GM21529 (cell line): ENCODE results near the gene MYL1.

Experiments used
- ATAC-seq: cut with Tn5 transposase; IDR thresholded peaks from one replicate; pipeline ENCODE4 v1.9.1; 2021; ENCODE audit not compliant: unreplicated experiment

The MYL1 gene

DNA sequence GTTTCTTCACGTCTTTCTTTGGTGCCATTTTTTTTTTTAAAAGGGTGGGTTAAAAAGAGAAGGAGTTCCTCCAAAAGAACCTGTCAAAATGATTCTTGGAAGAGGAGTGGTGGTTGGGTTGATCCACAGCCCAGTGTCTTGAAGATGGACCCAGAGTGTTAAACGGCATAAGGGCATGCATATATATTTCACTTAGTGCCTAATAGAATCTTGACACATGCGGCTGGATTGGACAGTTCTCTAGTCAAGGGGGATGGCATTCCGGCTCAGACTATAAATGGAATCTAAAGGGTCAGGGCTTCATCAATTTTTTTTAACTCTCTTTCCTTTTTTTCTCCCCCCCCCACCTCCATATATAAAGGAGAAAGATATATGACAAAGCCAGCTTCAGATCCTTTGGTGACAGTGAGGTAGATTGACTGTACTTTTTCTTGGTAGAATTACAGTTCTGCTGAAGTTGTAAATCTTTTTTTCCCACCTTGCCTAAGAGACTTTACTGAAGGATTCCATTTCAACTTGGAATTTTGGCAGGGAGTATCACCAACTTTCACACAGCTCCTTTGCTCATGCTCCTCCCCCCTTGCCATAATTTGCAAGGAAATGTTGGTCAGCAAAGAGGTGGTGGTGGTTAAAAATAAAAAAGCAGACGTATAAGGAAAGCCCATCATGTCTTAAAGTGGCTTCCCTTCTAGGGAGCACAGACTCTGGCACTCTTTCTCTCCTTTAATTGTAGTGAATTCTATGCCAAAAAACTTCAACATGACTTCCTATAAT, at the start of gene MYL1:
Gene MYL1 (minus strand): TSS at position 160 of the 774 bp plus-strand sequence. CDS start 132 bp downstream, at position 28.
- ATAC-seq: no peak

DNA sequence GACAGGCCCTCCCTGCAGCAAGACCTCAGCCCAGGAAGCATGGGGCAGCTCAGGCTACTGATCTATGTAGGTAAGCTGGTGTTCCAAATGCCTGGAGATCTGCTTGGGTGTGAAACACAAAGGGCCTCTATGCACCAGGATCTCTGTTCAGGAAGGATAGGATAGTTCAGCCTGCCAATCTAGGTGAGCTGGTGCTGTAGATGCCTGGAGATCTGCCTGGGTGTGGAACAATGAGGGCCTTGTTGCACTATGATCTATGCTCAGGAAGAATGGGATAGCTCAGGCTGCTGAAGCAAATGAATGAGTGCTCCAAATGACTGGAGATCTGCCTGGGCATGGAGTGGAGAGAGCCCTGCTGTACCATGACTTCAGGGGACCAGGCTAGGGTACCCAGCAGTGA, 48.9 kb upstream of the MYL1 start:
- ATAC-seq: no peak

DNA sequence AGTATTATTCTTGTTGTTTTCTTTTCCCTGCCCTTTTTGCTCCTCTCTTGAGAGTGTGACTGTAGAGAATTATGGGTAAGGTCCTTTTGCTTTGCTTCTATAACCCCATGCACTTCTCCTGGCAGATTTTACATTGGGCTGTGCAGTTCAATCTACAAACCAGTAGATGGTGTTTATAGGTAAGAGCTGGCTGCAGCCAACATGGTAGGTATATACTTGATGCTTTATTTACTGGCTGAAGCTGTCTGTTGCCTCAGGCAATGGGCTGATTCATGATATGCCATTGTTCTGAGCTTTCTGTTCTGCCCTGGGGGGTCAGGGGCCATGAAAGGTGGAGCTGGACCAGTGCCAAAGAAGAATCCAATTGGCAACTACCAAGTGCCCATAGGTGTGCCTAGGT, 48.3 kb upstream of the MYL1 start:
- ATAC-seq: peak; percentile 52

DNA sequence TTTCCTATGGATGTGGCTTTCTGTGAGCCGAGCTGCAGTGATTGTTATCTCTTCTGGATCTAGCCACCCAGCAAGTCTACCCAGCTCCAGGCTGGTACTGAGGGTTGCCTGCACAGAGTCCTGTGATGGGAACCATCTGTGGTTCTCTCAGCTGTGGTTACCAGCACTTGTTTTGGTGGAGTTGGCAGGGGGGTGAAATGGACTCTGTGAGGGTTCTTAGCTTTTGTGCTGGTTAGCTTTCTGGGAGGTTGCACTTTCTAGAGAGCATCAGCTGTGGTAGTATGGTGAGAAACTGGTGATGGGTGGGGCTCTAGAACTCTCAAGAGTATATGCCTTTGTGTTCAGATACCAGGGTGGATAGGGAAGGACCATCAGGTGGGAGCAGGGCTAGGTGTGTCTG, 45.4 kb upstream of the MYL1 start:
- no peak for ATAC-seq

DNA sequence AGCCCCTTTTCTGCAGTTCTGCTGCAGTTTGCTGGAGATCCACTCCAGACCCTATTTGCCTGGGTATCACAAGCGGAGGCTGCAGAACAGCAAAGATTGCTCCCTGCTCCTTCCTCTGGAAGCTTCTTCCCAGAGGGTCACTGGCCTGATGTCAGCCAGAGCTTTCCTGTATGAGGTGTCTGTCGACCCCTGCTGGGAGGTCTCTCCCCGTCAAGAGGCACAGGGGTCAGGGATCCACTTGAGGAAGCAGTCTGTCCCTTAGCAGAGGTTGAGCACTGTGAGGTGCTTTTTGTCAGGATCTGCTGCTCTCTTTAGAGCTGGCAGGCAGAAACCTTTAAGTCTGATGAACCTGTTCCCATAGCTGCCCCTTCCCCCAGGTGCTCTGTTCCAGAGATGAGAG, 42.0 kb upstream of the MYL1 start:
- ATAC-seq: no peak

DNA sequence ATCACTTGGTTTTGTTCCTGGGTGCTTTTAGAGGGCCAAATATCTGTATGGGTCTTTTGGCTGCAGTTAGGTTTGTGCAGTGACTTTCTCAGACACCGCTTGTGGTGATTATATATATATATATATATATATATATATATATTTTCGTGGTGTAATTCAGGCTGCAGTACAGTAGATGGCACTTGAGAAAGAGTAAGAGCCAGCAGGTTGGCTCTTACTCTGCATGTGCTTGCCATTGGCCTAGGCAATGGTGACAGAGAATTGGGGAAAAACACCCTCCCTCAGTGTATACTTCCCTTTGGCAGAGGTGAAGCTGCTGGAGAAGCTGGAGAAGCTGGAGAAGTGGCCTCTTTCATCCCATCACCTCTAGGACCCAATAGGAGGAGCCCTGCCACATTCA, 22.2 kb upstream of the MYL1 start:
- ATAC-seq: no peak

DNA sequence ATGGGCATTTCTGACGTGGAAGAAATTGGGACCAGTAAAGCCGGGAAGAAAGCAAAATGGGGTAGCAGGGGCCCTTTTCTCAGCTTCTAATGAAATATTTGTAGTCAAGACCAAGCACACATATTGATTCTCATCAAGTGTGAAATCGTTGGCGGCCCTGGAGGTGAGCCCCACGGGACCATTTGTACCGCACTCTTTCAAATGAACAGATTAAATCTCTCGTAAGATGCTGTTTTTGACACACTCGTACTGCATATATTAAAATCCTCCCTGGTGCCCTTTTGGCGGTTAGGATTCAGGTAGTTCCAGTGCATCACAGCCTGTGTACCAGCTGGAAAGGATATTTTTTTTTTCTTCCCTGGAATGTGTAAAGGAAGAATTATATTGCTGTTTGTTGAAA, 9.9 kb upstream of the MYL1 start:
- ATAC-seq: no peak

DNA sequence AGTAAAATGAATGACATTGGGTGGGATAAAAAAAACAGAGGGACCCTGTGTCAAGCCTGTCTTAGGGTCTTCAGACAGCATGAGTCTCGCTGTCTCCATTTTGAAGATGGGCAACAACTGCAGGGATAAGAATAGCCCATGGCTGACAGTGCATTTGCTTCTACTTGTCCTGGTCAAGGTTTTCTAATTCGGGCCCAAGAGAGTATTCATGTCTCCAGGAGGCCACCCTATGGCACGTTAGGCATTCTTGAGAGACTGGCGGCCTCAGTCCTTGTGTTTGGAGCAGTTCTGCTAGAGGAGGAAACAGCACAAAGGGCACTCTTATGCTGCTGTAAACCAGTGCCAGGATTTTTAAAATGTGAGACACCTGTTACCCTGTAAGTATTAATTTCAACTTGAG, 9.5 kb upstream of the MYL1 start:
- ATAC-seq: no peak

DNA sequence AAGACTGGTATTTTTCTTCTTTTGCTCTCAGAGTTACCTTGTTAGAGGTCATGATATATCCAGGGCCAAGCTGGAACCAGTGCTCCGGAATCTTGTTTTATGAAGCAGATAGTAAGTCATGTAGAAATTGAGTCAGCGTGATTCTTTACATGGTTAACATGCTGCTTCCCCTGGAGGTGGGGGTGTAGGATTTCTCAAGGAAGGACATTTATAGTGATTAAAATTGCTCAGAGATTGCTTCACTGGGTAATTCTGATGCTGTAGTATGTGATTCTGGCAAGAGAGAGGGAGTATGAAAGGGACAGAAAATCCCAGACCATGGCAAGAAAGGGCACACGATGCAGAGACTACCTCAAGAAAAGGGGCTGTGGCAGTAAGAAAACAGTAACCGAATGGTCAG, 8.0 kb upstream of the MYL1 start:
- no peak for ATAC-seq

DNA sequence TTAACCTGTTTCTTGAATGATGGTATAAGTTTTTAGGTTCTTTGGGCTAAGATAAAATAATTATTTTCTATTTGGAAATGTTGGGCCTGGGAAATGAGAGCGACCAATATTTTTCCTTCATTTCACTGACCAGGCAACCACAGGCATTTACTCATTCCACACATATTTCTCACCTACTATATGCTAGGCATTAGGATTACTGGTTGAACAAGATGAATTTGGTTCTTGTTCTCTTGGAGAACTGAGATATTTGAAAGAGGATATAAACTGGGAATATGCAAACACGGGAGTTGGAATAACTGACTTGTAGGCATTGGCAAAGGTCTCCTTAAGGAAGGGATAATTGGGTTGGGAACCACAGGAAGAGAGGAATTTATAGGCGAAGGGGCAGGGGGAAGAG, 3.9 kb upstream of the MYL1 start:
- no peak for ATAC-seq

DNA sequence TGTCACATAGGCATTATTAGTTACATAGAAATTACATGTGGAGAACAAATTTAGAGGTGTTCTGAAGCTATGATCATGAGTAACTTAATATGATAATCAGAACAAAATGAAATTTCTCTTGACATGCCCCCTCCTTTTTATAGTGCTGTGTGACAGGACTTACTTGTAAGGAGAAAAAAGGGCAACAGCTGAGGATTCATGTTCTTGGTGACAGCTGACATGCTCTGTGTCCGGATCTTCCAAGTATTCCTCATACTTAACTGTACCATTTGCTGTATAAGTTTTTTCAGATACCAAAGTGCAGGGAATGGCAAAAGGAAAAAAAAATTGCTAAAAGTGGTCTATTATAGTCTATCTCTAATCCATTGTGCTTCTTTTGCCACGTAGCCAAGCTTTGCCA, 3.5 kb upstream of the MYL1 start:
- no peak for ATAC-seq

DNA sequence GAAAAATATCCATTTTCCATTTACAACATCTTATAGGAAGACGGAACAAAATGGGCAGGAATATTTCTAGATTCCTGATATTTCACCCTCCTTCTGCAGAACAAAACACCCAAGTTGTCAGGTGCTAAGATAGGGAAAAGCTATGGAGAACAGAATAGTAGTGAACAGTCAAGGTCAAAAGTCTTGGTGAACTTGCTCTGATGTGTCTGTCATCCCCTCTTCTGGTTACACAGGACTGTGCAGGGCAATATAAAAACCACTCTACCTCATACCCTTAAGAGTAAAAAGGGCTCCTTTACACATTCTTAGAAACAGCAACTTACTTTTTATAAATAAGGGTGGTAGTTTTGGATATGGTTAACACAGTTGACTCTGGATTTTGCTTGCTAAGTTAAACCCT, 4.4 kb downstream of the MYL1 start:
- no peak for ATAC-seq

DNA sequence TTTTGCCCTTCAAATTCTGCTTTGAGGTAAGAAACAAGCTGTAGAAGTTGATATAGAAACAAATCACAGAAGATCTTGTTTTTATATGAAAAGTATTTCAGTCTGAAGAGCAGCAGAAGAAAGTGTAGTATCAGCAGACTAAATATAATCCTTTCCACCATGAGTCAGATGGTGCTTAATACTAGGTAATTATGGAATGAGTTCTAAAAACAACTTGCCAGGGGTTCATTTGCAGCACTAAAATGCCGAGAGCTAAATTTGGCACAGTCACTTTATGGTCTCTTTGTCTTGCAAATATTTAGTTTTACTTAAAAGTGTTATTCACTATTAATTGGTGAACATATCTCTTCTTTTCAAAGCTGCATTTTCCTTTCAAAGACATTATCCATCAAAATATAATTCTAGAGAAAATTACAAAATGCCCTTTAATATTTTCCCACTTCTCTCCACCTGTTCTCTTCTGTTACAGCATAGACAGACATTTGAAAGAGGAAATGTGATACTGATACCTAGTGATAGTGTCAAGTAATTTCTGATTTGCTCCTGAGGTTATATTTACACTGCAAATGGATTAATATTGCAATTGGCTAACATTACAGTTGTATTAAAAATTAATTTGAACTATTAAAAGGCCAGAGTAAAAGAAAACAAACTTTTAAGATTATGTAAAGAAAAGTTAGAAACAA, 5.3 kb downstream of the MYL1 start:
- ATAC-seq: no peak

DNA sequence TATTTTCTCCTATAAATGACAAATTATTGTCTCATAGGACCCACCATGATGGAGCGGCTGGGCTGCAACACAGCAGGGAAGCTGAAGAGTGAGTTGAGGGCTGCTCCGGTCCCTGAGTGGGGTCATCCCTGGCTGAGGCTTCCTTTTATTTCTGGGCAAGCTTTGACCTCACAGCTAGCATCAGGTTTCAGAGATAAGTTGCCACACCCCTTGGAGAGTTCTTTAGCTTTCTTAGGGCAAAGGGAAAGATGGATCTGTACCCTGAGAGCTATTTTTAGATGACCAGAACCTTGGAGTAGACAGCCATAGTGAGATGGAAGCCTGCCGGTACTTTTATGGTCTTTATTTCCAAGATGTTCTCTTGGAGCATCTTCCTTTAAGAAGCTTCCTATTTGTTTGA, 11.5 kb downstream of the MYL1 start:
- ATAC-seq: no peak

DNA sequence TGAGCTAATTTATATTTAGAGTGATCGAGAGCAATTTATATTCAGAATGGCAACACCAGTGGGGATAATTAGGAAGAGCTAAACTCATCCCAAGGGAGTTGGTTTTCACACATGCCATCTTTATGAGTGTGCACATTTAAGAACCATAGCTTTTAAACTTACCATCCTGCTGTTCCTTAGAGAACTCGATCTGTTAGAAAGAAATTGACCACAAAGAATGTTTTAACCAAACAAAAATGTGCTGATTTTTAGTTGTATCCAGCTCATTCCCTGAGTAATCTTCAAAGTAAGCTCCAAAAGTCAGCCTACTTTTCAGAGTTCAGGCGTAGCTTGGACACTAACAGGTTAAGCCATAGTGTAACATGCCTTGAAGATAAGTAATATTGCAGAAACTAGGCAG, 12.6 kb downstream of the MYL1 start:
- no peak for ATAC-seq

DNA sequence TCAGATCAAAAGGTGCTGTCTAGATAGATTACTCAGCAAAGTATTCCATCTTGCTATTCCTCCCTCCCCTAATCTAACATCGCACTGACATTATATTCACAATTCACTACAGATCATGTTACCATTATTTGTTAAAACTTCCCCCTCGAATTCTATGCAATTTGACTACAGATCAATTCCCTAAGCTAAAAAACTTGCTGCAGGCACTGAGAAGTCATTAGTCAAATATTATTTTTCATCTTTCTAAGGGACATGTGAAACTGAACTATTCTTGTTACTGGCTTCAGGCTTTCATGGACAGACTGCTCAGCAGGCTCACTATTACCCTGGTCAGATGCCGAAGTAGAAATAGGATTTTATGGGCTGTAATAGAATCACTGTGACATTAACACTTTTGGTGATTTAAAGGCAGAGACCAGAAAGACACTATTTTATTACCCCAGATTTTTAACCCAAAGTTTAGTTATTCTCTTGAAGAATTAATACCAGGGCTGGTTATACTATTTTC, 15.1 kb downstream of the MYL1 start:
- ATAC-seq: no peak

DNA sequence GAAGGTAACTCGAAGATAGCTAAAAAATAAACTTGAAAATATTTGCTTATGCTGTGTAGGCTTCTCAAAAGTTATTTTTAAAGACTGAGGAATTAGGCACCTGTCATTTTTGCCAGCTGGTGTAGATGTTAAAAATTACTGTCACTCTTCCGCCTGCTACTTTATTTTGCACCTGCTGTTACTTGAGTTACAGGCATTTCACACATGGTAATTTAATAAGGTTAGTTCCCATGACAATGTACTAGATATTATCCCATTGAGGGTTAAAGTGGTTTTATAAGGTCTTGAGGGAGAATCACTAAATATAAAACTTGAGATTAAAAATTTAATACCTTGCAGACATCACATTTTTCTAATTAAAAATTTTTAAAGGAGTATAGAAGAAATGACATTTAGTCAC, 26.6 kb downstream of the MYL1 start:
- no peak for ATAC-seq

DNA sequence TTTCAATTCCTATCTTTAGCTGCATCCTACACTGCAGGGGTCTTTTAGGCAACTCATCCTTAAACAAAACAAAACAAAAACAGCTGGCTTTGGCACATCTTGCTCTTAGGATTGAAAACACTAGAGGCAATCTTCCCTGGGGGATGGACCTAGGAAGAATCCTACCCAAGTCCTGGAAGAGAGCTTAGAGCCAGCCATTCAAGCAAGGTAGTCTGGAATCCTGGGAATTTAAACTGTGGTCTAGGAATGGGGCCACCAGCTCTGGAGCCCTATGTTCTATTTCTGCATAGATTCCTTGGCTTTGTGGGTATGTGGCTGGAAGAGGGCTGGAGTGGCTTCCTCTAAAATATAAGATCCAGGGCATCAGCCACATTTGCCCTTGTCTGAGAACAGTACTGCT, 27.7 kb downstream of the MYL1 start:
- no peak for ATAC-seq

DNA sequence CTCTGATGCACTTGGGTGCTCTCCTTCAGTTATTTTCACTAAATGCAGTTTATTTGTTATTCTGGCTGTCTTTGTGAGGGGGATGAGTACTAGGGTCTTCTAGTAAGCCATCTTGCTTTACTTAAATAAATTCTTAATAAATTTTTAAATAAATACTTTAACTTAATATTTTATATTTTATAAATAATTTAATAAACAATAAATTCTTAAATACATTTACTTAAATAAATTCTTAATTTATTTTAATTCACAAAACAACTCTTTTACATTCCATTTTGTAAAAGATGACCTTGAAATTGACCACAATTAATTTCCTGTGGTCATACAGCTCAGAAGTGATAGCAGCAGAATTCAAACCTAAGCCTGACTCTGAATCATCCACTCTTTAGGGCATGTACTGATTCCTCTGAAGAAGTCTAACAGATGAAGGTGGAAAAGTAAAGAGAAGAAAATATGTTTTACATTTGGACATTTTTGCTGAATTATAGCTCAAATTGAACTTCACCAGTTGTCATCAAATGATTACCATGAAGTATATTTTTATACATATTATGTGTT, 28.8 kb downstream of the MYL1 start:
- ATAC-seq: no peak

DNA sequence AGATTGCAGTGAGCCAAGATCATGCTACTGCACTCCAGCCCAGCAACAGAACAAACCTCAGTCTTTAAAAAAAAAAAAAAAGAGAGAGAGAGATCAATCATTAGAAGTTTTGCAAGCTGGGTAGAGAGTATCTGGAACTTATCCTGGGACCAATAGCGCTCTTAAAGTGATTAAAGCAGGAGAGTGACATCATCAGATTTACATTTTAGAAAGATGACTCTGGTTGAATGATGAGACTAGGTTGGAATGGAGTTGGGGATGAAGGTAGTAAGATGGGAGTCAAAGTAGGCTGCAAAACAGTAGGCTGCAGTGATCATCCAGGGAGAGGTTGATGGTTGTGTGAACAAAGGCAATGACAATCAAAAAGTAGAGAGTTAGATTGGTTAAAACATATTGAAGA, 37.8 kb downstream of the MYL1 start:
- no peak for ATAC-seq

DNA sequence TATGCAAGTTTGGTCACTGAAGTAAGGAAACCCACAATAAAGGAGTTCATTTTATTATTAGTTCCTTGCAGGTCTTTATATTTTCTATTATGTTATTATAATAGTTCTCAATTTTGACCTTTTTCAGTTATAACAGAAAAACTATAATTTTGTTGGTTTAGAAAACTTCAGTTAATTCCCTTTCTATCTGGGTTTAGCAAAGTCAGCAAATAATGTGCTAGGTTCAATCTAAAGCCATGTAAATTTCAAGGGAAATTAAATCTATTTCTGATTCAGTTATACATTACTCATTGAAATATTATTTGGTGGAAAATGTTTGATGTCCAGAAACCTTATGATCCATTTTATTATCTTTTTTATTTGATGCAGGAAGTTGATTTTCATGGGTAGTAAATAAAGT, 43.7 kb downstream of the MYL1 start:
- no peak for ATAC-seq

DNA sequence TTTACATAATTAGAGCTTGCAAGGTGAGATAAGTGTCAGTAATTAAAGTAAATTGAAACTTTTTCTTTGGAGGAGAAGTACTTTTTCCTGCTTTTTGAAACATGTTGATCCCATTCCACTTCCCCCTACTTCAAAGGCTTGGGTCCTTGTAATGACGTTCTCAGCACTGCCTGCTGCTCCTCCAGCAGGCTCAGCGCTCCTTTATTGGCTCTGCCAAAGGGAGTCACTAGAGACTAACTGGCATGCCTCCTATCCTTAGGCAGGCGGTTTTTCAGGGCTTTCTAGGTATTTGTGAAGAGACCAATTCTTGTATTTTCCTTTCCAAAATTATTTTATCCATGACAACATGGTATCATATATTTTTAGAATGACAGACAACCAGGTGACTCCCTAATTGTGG, 45.8 kb downstream of the MYL1 start:
- no peak for ATAC-seq
